GM18951 (cell line): Measurements from ENCODE around the gene PDE4D.

Source experiments
- POLR2A ChIP-seq: IDR thresholded peaks from 4 replicates; pipeline ENCODE4 v1.6.1; 2011; ENCODE audit warnings: mild to moderate bottlenecking; ENCODE audit not compliant: insufficient read length, insufficient read depth; ENCODE audit errors: extremely low read depth
- in situ Hi-C: fragments of 300-500 bp; cut with MboI; formaldehyde crosslinking; loops from one replicate; pipeline ENCODE4 v1.12.0; 2022; ENCODE audit warnings: low sequenced_read_pairs, mixed read lengths, inconsistent platforms; ENCODE audit not compliant: unreplicated experiment

Gene PDE4D

DNA sequence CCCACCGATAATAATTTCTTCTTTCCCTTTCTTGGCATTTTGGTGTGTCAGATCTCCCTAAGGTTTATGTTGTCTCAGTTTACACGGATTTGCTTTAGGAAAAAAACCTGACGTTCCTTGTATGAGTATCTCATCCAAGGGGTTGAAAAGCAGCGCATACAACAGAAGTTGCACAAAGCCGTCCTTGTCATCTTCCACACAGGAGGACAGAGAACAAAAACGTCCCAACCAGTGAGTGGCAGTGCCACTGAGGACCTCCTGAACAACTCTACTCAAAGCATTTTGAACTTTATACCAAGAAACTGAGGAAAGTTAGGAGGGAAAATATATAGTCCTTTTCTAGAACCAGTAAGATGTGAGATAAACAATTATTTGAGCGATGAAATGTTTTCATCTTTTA is 547.0 kb downstream of the PDE4D start:
- in situ Hi-C loops, result no loop called here
- TF ChIP-seq POLR2A, result no peak

DNA sequence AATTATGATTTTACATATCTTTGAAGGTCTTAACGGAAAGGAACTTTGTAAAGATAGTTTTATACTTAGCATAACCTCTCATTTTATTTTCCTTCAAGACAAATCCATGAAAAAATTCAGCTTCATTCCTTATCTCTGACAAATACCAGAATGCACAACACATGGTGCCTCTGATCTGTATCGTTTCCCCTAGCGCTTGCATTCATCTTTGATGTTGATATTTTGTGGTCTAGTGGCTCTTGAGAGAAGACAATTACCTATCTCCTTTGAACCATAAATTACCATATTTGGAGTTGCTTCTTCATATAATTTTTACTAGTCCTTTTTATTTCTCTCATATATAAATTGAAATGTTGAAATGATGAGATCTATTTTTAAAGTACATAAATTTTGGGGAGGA is 551.3 kb downstream of the PDE4D start:
- TF ChIP-seq POLR2A, result no peak
- in situ Hi-C loops, result no loop called here

DNA sequence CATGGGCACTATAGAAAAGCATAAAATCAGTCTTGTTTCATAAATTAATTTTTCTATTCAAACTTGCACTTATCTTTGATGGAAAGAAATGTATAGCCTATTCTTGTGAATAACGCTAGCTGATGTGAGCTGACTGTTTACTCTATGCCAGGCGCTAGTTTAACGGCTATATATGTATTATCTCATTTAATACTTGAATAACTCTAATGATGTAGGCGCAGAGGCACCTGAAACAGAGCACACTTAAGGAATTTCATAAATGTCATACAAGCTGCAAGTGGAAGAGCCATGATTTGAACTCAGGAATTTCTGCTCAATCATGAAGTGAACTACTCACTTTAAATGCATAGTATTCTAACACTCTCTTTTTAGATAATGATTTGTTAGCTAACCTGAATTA is 551.8 kb downstream of the PDE4D start:
- no peak for TF ChIP-seq POLR2A

DNA sequence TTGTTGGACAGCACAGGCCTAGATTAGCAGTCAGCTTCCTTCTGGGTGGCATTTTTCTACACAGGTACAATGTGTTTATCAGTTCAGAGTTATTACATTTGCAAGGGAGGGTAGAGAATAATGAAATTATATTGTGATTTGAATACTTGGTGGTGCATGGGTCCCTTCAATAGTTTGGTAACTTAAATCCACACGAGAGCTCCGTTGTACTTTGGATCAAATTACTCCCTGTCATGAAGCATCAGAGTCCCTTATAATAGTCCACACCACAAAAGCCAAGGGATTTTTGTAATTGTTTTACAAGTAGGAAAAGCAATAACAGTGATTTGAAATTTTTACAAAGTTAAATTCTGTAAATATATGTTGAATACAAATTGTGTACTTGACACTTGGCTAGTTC is 552.4 kb downstream of the PDE4D start:
- TF ChIP-seq POLR2A, result no peak
- in situ Hi-C loops, result no loop called here

More for the DNA sequence above, 551.8 kb downstream of the PDE4D start:
- in situ Hi-C loops, result no loop called here

DNA sequence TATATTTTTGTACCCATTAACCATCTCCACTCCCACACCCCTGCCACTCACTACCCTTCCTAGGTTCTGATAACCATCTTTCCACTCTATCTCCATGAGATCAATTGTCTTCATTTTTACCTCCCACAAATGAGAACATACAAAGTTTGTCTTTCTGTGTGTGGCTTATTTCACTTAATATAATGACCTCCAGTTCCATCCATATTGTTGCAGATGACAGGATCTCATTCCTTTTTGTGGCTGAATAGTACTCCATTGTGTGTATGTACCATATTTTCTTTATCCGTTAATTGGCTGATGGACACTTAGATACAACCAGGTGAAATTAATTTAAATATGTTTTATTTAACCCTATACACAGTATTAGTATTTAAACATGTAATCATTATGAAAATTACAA is 552.9 kb downstream of the PDE4D start:
- TF ChIP-seq POLR2A, result no peak
- in situ Hi-C loops, result no loop called here

DNA sequence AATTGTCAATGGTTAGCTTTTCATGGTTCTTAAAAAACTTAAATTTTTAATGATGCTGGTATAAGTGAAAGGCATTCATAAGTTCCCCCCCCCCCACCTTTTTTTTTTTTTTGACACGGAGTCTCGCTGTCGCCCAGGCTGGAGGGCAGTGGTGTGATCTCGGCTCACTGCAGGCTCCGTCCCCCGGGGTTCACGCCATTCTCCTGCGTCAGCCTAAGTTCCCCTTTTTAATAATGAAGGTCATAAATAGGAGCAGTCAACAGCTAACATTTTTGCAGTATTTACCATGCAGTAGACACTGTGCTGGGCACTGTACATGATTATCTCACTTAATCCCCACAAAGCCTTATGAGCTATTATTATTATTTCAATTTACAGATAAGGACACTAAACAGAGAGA is 556.3 kb downstream of the PDE4D start:
- TF ChIP-seq POLR2A, result no peak
- in situ Hi-C loops, result no loop called here

DNA sequence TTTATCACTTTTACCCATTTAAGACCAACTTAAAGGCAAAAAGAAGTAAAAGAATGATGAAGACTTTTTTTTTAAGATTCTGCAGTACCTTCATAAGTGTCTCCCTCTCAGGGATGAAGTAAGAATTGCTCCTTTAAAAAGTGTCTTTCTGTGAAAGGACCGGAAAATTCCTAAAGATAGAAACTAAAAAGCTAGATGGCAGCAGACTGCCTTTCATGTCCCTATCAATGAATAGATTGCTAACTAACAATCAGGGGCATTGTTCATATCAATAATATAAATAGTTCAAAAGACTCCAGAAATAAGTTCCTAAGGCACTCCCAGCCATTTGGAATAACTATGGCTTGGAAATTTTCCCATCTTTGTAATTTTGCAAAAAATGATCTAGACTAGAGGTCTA is 558.0 kb downstream of the PDE4D start:
- TF ChIP-seq POLR2A, result no peak
- in situ Hi-C loops, result no loop called here

DNA sequence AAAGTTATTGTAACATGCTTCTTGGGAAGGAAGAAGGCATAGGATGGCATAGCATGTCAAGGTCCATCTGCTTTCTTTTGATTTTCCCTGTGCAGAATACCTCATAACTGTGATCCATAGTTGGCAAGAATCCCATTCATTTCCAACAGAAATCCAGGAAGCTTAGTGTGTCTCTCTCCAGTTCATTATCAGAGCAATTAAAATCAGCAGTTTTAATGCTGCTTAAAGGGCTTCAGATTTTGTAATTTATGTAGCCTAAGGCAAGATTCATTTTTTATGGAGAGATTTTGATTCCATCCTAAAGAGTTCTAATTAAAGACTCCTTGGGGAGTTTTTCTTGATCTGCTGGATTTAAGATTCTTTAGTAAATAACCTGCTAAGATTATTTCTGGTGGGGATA is 560.1 kb downstream of the PDE4D start:
- no peak for TF ChIP-seq POLR2A
- in situ Hi-C loops, result no loop called here

DNA sequence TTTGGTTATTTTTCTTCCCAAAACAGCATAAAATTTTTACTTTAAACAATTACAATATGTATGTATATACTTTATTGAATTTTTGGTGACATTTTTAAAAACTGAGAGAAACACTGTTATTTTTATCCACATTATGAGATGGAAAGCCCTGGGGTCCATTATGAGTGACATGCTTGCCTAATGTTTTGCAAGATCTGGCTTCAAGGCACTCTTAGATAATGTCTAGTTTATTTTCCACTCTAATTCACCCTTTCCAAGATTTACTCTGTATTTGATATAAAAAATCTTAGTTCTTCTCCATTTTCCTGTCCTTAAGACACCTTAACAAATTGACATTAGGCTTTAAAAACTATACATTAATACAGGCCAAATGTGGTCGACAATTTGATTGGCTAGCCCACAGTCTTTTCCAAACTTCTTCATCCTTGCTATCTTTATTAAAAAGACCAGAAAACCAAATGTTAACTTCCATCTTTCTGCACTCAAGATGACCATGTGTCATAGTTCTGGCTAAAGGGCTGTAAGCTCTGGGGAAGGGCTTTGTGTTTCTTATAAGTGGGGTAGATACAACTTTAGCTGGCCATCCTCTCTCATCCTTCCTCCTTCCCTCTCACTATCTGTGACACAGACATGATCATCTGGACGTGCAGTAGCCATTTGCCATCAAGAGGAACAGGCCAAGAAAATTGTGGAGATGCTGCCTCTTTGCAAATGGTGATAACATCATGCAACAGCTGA is 561.1 kb downstream of the PDE4D start:
- no peak for TF ChIP-seq POLR2A

DNA sequence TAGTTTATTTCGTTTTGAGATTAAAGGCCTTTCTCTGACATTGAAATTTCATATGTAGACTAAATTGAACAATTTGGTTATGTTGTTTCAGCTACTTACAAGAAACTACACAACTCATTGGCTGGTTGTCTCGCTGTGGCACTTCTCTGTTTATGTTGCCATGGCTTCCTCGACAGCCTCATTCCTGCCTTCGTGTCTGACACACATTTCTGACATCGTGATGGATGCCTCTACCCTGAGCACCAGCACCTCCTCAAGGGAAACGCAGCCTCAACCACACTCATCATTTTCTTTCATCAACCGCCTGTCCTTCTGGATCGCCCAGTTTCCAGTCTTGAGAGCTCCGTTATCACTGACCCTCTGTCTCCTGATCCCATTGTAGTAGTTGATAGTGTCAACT is 562.8 kb downstream of the PDE4D start:
- in situ Hi-C loops, result no loop called here
- no peak for TF ChIP-seq POLR2A

More for the DNA sequence above, 561.1 kb downstream of the PDE4D start:
- in situ Hi-C loops, result no loop called here

DNA sequence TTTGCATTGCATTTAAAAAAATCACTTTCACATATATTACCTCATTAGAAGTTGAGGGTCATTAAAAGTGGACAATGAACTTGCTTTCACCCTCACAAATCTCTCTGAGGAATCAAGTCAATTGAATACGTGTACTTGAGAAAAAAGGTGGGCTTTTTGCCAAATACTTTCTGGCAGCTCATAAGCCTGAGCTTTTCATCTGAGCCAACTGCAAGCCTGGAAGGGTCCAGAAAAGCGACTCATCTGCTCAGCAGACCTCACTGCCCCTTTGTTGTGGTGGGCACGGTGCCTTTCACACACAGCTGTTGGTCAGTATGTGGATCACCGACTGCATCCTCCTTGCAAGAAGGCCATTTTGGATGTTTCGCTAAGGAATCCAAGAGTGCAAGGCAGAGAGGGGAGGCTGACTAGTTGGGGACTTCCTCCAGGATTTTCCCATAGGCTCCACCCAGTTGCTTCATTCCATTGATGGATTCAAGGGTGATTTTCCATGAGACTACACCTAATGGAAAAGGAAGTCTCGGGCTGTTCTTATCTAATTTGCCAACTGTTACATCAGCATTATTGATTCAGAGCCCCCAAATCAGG is 564.7 kb downstream of the PDE4D start:
- no peak for TF ChIP-seq POLR2A
- in situ Hi-C loops, result no loop called here

DNA sequence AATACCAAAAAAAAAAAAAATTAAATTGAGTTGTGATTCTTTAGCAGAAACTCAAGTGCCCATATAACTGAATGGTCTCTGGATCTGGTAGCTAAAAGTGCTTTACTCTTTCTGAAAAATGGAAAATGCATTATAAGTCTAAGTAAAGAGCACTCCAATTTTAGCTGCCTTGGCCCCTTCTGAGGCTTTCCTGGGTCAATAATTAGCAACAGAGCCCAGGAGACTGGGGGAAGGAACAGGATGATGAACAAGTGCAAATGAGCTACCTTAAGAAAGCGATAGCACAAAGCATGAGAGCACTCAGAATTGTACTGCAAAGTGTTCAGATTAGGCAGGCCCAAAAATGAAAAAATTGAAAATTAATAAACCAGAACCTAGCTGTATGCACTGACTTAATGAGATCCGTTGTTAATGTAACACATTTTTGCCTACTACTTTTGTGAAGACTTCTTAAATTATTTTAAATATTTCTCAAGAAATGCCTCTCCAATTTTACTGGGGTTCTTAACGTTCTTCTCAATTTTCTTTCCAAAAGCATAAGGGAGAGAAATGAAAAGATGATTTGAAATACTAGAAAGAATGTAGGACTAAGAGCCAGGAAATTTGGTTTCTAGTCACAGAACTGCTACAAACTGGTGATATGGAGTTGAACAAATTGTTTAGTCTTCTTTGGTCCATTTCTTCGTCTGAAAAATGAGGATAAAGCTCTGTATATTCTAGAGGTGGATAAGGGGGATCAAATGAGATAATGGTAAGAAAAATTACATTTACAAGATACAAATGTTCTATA is 566.1 kb downstream of the PDE4D start:
- no peak for TF ChIP-seq POLR2A
- in situ Hi-C loops, result no loop called here

DNA sequence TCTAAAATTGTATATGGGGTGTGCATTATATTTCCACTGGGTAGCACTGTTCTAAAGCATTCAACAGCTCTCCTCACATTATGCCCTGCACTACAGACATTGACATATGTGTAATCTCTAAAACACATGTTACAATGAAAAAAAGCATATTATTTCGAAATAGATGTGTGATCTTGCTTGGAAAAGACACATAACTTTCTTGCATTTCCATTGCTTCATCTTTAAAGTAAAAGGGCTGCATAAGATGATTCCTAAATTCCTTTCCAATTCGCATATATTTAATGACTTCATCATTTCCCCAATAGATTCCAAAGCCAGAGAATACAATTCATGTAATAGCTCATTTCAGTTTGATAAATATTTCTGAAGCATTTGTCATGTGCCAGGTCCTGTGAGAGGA is 566.9 kb downstream of the PDE4D start:
- TF ChIP-seq POLR2A, result no peak
- in situ Hi-C loops, result no loop called here

DNA sequence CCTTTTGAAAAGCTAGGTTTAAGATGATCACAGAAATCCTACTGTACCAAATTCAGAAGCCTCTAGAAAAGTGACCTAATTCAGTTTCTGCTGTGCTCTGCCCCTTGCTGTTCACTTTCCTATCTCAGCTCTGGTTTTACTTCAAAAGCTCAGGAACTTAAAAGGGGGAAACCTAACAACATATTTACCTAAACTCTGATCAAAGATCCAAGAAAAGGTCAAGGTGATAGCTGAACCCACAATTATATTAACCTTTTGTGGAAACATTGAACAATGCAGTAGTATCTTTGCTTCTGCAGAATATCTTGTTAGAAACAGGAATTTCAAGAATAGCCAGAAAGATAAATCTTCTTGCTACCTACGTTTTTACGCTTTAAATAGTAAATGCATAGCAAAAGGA is 568.5 kb downstream of the PDE4D start:
- TF ChIP-seq POLR2A, result no peak
- in situ Hi-C loops, result no loop called here
